Fibroblast of the conjunctiva (primary cell): ENCODE data around the gene OCLN.
"Not testable (repeated sequence)": the region's sequence is repeated elsewhere in the genome, so short reads cannot be mapped to it uniquely, and the experiment has no call there.

ENCODE experiments used
- DNase-seq: peaks from one replicate; pipeline ENCODE4 v3.0.0-alpha.2; 2010; ENCODE audit warnings: low read depth

OCLN gene

DNA sequence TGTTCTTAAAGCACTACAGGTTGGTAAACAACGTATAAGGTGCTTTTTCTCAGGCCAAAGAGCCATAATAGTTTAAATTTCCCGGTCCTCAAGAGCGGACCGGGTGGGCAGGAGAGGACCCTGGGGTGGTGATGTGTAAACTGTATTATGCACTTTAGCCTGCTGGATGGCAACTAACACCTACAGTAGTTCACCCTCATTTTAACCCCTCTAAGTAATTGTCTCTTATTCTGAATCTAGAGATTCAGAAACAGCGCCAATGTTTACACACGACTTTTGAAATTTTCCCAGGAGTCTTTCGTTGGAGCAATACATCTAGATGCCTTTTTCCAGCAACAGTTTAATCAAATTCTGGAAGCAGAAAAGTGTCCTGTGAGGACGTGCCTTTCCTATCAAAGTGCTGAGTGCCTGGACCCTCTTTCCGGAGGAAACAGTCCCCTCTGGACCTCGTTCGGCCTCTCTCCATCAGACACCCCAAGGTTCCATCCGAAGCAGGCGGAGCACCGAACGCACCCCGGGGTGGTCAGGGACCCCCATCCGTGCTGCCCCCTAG lies 676 bp upstream of the OCLN start:
- DNase-seq: no peak

DNA sequence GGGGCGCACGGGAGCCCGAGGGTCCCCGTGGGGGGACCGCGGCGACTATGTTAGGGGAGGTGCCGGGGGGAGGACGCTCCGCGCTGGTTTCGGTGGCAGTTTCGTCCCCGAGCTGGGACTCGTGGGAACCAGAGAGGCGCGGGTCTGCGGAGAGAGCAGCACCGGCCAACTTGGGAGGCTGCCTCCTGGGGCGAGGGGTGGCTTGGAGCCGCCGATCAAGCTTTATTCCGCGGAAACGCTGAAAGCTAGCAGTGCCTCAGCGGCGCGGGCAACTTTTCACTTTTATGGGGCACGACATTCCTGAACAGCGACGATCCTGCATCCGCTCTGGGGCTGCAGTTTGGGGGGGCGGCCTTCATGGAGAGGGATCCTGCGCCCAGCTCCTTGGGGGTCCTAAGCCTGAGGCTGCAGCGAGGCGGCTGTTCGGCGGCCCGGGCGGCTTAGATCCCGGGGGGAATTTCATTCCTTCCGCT lies 369 bp downstream of the OCLN start:
- no peak for DNase-seq

DNA sequence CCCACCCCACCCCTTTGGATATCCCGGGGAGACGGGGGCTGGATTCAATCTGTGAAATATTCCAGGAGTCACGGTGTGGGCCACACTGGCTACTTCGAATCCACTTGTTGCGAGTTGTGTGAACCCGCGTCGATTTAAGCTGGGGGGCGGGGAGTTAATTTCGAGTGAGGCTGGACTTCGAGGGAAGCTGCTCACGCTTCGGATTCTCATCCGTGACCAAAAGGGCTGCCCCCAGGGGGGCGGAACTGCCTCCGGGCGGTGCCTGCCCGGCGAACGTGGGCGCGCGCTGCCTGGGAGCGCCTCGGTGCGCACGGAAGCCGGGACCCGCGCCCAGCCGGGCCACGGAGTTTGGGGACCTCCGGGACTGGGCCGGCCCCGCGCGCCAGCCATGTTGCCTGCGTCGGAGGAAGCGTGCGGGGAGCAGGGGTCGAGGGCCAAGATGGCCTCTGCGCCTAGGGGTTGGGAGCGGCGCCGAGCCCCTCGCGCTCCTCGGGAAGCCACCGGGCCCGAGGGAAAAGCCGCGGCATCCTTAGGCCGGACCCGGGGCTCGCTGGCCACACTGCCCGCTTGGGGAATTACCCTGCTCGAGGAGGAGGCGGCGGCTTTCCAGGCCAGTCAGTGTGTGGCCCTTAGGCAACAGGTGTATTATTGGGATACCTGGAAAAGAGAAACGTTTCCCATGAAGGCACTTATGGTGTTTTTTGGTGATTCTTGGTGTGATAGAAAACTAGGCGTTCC lies 975 bp downstream of the OCLN start:
- DNase-seq: no peak

DNA sequence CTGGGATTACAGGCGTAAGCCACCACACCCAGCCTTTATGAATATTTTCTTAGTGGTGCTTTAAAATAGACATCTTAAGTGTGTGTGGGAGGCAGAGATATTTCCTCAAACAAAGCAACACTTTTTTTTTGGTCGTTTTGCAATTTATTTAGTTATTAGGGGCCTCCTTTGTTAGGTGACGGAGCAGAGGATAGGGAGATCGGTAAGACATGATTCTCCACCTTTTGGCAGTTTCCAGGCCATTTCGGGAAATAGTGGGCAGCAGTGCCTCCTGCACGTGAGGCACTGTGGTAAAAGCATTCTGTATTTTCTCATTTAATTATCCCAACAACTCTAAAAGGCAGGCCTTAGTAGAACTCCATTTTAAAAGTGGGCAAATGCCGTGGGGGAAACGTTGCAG lies 1.9 kb downstream of the OCLN start:
- no peak for DNase-seq

DNA sequence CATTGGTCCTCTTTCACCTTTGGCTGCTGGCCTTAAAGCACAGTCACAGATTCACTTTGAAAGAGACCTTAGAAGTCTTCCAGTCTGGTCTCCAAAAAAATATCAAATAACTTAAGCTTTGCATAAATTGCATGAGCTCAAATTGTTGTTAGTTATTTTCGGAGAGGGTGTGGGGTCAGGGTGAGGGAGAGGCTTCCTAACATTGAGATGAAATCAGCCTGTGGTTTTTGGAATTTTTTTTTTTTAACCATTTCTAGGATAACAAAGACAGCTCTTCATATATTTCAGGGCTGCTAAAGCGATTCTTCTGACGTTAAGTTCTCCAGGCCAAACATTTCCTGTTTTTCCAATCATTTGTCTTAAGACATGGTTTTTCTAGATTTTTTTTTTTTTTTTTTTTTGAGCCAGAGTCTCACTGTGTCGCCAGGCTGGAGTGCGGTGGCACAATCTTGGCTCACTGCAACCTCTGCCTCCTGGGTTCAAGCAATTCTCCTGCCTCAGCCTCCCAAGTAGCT lies 4.5 kb downstream of the OCLN start:
- DNase-seq: no peak

DNA sequence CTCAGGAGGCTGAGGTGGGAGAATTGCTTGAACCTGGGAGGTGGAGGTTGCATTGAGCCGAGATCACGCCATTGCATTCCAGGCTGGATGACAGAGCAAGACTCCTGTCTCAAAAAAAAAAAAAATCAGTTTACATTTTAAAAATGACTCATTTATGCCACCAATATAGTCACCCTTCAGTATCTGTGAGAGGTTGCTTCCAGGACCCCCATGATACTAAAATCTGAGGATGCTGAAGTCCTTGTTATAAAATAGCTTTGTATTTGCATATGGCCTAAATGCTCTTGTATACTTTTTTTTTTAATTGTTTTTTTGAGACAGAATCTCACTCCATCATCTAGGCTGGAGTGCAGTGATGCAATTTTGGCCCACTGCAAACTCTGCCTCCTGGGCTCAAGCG lies 5.8 kb downstream of the OCLN start:
- no peak for DNase-seq

DNA sequence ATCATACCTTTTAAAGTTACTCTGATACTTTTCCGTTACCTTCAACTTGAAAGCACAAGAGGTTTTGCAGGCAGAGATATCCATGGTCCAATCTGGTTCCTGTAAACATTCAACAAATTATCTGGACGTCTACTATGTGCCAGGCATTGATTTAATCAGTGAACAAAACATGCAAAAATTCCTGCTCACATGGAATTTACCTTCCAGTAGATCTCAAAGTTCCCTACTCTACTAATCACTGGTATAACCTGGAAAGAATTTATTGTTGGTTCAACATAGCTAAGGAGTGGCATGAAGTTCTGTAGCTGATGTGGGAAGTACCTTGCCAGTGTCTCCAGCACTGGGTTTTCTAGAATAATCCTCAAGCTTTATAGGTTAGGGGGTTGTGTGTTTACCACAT lies 9.8 kb downstream of the OCLN start:
- DNase-seq: no peak

DNA sequence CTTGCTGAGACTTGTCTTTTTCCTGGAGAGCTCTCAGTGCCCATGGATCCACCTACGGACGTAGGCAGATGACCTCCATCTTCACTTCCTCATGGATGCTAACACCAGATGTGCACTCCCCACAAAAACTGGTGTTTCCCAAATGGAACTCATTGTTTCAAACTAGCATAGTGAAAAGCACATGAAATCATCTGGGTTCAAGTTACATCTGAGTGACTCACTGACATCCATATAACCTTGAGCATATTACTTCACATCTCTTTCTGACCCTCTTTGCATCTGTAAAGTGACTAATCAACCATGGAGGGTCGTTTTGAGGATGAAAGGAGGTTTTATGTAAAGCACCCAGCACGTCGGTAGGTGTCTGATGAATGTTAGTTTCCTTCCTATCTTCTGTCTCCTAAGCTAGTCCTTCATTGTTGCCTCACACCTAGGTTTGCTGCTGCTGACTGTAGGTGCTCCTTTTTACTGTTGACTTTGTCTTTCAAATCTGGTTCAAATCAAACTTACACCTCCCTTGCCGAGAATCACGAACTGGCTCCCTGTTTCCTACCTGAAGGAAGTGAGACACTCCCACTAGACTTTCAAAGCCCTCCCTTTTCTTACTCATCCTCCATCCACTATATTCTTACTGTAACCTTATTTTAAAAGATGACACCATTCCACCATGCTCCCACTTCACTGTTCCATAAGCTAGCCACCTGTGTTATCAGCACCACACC lies 10.3 kb downstream of the OCLN start:
- DNase-seq: peak; percentile 75

DNA sequence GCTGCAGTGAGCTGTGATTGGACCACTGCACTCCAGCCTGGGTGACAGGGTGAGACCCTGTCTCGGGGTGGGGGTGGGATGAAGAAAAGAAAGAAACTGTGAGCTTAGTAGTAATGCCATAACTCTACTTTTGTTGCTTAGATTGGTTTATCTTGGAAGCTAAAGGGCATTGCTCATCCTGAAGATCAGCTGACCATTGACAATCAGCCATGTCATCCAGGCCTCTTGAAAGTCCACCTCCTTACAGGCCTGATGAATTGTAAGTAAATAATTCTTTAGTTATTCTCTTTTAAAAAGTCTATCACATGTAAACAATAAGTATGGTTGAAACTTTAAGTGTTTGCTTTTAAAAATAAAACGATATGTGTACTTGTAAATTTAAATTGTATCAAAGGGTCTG lies 11.4 kb downstream of the OCLN start:
- no peak for DNase-seq

DNA sequence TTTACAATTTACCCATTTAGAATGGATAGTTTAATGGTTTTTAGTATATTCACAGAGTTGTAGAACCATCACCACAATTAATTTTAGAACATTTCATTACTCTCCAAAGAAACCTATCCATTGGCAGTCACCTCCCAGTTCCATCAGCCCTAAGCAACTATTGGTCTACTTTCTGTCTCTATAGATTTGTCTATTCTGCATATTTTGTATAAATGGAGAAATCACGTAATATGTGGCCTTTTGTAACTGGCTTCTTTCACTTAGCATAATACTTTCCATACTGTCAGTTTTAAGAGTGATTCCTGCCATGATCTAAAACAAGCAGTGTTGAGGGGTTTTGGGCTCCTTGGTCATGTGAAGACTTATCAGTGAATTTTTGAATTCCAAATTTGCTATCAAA lies 12.7 kb downstream of the OCLN start:
- no peak for DNase-seq

DNA sequence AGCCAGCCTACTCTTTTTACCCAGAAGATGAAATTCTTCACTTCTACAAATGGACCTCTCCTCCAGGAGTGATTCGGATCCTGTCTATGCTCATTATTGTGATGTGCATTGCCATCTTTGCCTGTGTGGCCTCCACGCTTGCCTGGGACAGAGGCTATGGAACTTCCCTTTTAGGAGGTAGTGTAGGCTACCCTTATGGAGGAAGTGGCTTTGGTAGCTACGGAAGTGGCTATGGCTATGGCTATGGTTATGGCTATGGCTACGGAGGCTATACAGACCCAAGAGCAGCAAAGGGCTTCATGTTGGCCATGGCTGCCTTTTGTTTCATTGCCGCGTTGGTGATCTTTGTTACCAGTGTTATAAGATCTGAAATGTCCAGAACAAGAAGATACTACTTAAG lies 16.6 kb downstream of the OCLN start:
- DNase-seq: no peak

DNA sequence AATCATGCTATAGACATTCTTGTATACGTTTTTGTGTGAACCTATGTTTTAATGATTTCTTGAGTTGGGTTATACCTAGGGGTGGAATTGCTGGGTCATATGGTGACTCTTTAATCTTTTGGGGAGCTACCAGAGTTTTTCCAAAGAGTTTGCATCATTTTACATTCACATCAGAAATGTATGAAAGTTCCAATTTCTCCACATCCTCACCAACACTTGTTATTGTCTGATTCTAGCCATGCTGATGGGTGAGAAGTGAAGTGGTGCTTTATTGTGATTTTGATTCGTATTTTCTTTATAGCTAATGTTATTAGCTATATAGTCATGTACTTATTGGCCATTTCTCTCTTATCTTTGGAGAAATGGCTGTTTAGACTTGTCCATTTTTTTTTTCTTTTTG lies 18.1 kb downstream of the OCLN start:
- DNase-seq: no peak

DNA sequence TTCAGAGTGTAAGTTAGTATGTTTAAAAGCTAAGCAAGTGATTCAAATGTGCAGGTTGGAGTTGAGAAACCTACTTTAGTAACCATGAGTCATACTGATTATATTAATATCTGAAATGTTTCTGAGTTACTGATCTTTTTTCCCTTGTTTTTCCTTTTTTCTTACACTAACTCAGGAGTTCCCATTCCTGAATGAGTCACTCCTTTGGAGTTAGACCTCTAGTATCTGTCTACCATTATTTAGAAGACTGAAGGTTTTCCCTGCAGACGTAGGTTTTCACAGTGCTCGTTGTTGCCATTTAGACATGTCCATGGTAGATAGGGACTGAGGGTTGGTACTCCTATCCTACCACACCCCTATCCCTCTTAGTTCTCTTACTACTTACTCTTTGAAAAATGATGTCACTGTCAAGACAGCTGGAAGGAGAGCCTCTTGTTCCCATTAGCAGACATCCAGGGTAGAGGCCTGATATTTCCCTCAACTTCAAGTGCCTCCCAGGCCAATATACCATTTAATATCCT lies 20.2 kb downstream of the OCLN start:
- DNase-seq: peak; percentile 39

DNA sequence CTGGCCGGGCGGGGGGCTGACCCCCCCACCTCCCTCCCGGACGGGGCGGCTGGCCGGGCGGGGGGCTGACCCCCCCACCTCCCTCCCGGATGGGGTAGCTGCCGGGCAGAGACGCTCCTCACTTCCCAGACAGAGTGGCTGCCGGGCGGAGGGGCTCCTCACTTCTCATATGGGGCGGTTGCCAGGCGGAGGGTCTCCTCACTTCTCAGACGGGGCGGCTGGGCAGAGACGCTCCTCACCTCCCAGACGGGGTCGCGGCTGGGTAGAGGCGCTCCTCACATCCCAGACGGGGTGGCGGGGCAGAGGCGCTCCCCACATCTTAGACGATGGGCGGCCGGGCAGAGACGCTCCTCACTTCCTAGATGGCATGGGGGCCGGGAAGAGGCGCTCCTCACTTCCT lies 23.0 kb downstream of the OCLN start:
- DNase-seq: not testable (repeated sequence)

DNA sequence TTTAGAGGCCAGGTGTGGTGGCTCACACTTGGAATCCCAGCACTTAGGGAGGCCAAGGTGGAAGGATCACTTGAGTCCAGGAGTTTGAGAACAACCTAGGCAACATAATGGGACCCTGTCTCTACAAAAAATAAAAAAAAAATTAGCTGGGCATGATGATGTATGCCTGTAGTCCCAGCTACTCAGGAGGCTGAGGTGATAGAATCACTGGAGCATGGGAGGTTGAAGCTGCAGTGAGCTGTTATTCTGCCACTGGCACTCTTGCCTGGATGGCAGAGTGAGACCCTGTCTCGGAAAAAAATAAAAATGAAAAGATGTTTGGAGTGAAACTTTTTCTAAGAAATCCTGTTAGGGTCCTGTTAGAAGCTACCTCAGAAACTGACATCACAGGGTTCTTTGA lies 24.2 kb downstream of the OCLN start:
- no peak for DNase-seq

DNA sequence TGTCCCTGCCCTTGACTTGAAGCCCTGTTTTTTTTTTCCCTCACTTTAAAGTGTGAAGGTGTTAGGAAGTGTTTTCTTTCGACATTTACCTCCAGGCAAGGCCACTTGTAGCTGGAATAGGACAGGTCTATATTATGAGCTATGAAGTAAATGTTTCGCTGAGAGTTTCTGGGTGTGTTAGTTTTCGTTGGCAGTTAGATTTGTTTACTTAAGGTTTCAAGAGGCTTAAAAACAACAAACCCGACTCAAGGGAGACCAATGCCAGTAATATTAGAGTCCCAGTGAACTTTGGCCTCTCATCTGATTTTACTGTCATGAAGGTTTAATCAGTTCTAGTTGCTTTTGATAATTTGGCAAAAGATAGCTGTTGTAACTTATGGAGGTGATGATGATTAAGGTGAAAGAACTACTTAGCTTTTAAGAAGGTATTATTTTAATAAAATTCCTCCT lies 25.2 kb downstream of the OCLN start:
- peak; percentile 44 for DNase-seq

DNA sequence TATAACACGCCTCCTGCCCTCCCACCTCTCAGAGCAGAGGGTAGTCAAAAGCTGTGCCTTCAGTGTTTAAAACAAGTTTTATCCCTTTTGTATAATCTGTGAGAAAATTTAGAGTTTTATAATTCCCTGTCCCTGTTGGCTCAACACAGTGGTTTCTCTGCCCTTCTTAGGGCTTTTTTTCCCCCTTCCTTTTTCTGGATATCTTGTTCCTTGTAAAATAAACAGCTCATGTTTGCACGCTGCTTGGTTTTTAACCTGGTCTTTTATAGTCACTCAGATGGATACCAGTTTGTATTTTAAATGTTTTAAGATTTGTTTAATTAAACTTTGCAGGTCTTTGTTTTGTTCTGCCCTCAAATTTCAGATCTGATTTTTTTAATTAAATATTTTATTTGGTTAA lies 26.7 kb downstream of the OCLN start:
- no peak for DNase-seq

DNA sequence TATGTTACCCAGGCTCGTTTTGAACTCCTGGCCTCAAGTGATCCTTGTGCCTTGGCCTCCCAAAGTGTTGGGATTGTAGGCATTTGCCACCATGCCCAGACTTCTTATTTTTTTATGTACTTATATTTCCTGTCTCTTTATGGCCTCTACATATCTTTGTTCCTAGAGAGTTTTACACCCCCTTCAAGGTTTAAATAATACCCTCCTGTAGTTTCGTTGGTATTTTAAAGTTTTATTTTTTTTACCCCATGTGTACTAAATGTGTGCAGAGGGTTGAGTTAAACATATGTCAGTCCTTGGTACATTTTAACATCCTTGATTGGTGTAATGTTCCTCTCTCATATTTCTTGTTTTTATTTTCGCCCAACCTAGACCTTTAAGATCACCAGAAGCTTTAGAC lies 29.4 kb downstream of the OCLN start:
- DNase-seq: no peak

DNA sequence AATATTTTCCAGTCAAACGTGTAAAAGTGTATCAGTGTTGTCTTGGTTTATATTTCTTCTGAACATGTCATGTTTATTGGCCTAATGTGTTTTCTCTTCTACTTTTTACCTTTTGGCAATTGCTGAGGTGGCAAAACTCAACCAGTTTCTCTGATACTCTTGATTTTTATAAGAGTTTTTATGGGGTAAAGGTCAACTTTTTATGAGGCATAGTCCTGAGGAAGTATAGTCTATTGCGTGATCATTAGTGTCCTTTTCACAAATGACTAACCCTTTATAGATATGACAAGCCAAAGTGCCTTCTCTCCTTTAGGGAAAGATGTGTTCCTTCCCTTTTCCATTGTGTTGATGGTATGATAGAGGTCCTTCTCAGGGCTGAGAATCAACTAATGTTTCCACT lies 32.9 kb downstream of the OCLN start:
- no peak for DNase-seq

DNA sequence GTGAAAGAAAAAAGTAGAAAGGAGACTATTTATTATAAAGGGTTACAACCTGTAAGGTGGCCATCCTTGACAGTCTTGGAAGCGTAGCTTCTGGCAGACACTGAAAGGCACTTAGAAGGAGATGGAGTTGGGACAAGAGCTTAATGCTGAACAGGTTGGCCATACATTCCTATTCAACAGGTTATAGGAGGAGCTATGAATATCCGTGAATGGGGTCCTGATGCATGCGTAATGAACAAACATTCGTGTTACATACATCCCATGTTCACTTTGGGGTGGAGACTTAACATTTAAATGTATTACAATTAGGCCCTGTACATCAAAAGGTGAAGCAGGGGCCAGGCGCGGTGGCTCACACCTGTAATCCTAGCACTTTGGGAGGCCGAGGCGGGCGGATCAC lies 34.1 kb downstream of the OCLN start:
- no peak for DNase-seq

DNA sequence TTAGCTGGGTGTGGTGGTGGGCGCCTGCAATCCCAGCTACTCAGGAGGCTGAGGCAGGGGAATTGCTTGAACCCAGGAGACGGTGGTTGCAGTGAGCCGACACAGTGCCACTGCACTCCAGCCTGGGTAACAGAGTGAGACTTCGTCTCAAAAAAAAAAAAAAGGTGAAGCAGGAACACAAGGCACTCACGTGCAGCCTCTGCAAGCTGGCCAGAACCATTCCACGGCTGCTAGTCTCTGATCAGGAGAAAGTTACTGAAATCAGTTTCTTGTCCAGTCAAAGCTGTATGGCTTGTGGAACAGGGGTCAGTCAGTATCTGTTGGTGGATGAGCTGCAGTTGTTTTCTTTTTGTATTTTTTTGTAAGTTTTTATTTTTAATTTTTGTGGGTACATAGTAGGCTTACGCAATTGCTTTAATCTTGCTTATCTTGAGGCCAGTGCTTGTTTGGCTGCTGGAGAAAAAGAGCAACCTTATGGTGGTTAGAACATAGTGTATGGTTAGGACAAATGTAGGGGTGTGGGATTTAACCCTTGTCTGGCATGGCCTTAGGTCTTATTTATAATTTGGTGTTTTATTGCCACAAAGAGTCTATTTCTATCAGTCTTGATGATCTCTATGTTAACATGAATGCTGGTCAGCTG lies 34.7 kb downstream of the OCLN start:
- DNase-seq: no peak

DNA sequence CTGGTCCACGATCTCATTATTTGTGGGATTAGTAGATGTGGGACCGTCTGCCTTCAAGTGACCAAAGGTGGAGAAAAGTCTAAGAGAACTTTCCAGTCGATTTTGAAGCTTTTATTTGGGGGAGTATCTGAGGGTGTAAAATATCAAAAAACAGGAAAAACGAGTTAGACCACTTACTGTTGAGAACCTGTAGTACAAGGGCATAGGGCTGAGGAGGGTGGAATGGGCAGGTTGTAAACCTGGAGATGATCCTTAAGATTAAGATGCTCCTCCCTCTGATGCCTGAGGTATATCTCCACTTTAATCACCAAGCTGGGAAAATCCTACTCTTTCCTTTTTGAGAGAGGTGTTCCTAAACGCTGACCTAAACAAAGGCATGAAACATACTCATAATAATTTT lies 35.4 kb downstream of the OCLN start:
- no peak for DNase-seq
